ENCODE results near the gene CDC20B.
"Not testable (repeated sequence)": the region's sequence is repeated elsewhere in the genome, so short reads cannot be mapped to it uniquely, and the experiment has no call there.

Gene CDC20B

DNA sequence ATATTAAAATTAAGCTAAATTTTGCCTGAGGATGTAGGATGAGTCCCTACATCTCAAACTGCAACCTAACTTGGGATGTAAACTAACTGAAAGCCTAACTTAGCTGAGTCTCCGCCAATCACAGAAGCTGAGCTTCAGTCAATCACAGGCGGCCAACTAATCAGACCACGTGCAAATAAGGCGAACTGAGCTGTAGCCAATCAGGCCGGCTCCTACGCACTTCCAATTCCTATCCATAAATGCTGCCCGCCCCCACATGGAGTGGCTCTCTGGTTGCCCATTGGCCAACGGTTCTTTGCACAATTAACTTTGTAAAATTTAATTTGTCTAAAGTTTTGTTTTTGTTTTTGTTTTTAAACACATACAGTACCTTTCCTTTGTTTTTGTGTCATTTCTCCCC, 26.9 kb downstream of the CDC20B start:
- no peaks in the 10 kb centered on the region for H3K4me1 ChIP-seq (ENCODE audit: insufficient read depth, low read length)
- no peaks in the 10 kb centered on the region for H3K36me3 ChIP-seq (ENCODE audit: insufficient read depth, low read length)
- H3K9ac ChIP-seq (ENCODE audit: low read depth, low read length) = no peak overlapping the region
- no peaks in the 10 kb centered on the region for H3K9me3 ChIP-seq (ENCODE audit: control insufficient read depth, insufficient read depth, low read length)

DNA sequence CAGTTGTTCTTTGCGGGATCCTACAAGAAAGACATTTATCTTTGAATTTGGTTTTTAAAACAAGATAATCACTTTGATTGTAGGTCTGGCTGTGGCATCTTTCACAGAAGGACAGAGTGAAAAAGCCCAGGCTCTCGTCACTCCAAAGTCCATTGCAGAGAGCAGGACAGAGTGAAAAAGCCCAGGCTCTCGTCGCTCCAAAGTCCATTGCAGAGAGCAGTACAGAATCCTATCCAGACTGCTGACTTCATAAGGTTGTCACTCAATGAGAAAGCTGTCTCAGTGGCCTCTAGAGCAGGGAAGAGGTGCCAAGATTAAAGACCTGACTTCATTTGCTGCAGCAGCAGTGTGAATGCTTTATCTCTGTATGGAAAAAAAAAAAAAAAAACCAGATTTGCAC, 29.4 kb downstream of the CDC20B start:
- Histone ChIP-seq H3K4me1 (ENCODE audit: insufficient read depth, low read length) (no peaks in the 10 kb centered on the region), H3K9ac (ENCODE audit: low read depth, low read length) (no peak overlapping the region), H3K36me3 (ENCODE audit: insufficient read depth, low read length) (no peaks in the 10 kb centered on the region), H3K9me3 (ENCODE audit: control insufficient read depth, insufficient read depth, low read length) (no peaks in the 10 kb centered on the region)

DNA sequence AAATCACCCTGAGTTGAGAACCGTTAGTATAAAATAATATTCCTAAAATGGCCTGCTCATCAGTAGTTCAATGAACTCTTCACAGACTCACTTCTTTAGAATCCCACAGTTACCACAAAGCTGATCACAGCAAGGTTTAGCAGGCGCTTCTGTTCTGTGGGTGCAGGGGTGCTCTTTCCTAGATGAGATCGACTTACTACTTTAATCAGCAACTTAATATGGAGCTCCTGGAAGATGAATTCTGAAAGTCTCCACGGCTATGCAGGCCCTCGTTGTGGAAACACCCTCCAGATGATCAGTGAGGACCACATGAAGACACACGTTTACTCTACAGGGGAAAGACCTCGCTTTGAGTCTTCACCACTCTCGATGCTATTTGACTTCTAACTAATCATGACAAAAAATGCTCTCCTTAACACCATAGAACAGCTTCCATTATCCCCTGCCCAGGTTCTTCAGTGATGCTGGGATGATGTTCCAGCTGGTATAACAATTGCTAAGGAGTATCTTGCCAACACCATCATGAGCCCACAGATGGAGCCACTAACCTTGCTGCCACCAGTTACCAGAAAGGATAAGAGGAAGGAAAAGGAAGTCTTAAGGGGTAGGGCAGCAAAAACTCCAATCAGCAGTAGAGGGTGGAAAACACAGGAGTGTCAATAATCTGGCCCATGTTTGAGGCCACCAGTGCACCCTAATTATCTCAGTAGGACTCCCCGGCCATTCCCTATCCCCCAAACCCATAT, 30.9 kb downstream of the CDC20B start:
- Histone ChIP-seq H3K4me1 (ENCODE audit: insufficient read depth, low read length) (no peaks in the 10 kb centered on the region), H3K36me3 (ENCODE audit: insufficient read depth, low read length) (no peaks in the 10 kb centered on the region), H3K9me3 (ENCODE audit: control insufficient read depth, insufficient read depth, low read length) (no peaks in the 10 kb centered on the region), H3K9ac (ENCODE audit: low read depth, low read length) (no peak overlapping the region)

DNA sequence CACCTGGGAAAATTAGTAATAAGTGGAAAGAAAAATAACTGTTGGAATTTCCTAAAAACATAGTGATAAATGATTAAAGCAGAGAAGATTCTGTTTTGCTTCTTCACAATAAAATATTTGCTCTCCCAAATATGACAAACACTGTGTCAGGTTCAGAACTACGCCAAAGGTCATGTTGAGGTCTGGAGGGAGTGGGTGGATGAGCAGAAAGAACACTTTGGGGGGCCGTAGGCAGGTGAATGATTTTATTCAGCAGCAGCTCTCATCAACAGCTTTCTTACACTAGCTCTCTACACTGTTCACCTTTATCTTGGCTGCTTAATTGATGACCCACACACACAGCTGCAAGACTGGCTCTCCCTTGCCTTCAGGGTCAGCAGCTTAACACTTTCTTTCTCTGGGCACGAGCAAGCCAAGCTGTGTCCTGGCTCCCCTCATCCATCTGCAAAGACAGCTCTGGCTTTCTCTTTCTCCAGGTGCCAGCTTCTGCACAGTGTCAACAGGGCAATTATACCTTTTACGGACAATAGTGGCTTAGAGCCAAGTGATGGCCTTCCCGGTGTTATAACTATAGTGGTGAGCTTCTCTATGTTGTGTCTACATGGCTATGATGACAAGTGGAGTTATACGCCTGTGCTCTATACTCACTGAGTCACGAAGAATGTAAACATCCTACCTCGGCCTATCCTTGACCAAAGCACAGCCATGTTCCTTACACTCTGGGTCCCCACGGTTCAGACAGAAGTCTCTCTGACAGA, 31.9 kb downstream of the CDC20B start:
- H3K4me1 ChIP-seq (ENCODE audit: insufficient read depth, low read length) = no peaks in the 10 kb centered on the region
- no peak overlapping the region for H3K9ac ChIP-seq (ENCODE audit: low read depth, low read length)
- no peaks in the 10 kb centered on the region for H3K36me3 ChIP-seq (ENCODE audit: insufficient read depth, low read length)

DNA sequence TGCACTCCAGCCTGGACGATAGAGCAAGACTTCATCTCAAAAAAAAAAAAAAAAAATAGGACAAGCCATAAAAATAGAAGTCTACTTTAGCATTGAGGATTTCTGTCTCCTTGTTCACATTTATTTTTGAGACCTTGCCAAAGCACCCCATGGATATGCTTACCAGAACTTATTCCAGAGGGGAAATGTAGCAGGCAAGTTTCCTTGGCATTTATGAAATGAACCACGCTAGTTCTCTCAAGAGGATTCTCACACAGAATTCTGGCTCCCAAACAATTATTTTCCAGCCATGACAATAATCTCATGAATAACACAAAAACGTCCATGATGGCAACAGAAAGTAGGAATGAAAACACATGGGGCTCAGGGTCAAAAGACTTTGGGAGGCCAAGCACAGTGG, 36.5 kb downstream of the CDC20B start:
- no peaks in the 10 kb centered on the region for H3K36me3 ChIP-seq (ENCODE audit: insufficient read depth, low read length)
- H3K9me3 ChIP-seq (ENCODE audit: control insufficient read depth, insufficient read depth, low read length) = 0 out of 2 replicates have a peak, but pooled peaks cover 3% of the 10 kb centered on the region
- no peak overlapping the region for H3K9ac ChIP-seq (ENCODE audit: low read depth, low read length)
- H3K4me1 ChIP-seq (ENCODE audit: insufficient read depth, low read length) = no peaks in the 10 kb centered on the region

More for the DNA sequence above, 31.9 kb downstream of the CDC20B start:
- no peaks in the 10 kb centered on the region for H3K9me3 ChIP-seq (ENCODE audit: control insufficient read depth, insufficient read depth, low read length)

DNA sequence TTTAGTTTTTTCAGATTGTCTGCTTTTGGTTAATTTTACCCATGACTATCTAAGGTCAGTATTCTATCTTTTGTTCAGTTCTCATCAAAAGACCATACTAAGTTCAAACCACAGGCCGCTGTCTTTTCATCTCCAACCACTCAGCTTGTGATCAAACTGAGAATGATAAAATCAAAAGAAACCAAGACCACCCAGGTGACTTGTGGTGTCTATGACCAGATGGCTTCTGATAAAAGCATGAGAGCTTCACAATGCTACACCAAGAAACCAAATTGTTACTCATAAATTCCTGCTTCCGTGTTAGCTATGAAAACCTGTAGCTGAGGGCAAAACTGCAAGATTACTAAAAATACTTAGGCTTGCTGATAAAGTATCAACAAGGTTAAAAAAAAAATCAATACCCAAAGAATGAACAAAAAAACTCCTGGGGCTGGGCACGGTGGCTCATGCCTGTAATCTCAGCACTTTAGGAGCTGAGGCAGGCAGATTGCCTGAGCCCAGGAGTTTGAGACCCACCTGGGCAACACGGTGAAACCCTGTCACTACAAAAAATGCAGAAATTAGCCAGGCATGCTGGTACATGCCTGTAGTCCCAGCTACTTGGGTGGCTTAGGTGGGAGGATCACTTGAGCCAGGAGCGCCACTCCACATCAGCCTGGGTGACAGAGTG, 38.8 kb downstream of the CDC20B start:
- Histone ChIP-seq H3K9me3 (ENCODE audit: control insufficient read depth, insufficient read depth, low read length) (0 out of 2 replicates have a peak, but pooled peaks cover 3% of the 10 kb centered on the region), H3K4me1 (ENCODE audit: insufficient read depth, low read length) (no peaks in the 10 kb centered on the region), H3K36me3 (ENCODE audit: insufficient read depth, low read length) (no peaks in the 10 kb centered on the region), H3K9ac (ENCODE audit: low read depth, low read length) (no peak overlapping the region)

DNA sequence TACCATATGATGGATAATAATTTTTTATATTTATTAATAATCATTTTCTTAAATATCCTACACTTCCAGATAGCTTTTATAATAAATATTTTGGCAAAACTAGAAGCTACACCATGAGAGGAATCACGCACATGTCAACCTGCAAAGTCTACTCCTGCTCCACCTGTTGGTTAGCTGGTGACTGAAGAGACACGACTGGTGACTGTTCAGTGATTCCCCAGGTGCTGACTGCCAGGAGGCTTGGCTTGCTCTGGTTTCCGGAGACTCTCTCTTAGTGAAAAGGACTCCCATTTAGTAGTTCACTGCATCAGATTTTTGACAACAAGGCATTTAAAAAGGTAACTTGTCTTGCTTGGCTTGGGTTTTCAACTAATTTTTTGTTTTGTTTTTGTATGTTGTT, 49.6 kb downstream of the CDC20B start:
- Histone ChIP-seq H3K36me3 (ENCODE audit: insufficient read depth, low read length) (no peaks in the 10 kb centered on the region), H3K9me3 (ENCODE audit: control insufficient read depth, insufficient read depth, low read length) (no peaks in the 10 kb centered on the region), H3K9ac (ENCODE audit: low read depth, low read length) (no peak overlapping the region), H3K4me1 (ENCODE audit: insufficient read depth, low read length) (no peaks in the 10 kb centered on the region)

DNA sequence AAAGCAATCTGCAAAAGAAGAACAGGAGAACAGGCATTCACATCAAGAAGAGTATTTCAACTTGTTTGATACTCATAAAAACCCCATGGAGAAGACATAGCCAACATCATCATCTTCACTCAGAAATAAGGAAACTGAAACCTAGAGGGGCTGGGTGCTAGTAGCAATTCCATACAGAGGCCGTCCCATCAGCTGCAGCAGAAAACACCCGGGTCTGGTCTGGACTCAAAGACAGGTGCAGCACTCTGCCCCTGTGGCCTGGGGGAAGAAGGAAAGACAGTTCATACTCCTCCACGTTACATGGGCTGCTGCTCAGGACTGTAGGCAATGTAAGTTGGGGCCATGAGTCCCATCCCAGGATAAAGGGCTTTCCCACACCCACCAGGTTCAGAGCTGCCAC, 58.9 kb downstream of the CDC20B start:
- Histone ChIP-seq H3K36me3 (ENCODE audit: insufficient read depth, low read length) (no peaks in the 10 kb centered on the region), H3K9me3 (ENCODE audit: control insufficient read depth, insufficient read depth, low read length) (no peaks in the 10 kb centered on the region), H3K9ac (ENCODE audit: low read depth, low read length) (no peak overlapping the region), H3K4me1 (ENCODE audit: insufficient read depth, low read length) (peaks cover 6% of the 10 kb centered on the region)

DNA sequence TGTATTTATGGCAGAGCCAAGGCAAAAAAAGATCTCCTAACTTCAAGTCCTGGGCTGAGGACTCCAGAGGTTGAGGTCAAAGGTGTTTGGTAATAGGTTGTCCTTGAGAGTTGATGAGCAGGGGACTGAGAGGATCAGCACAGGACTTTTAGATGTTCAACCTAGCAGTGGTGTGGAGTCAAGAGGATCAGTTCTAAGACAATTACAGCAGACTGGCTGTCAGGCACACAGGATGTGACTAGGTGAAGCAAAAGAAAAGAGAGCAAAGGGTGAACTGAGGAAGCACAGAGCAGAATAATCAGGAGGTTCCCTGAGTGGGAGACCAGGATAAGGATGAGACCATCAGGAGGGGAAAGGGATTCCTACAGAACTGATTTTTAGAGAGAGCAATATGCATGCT, 59.6 kb downstream of the CDC20B start:
- Histone ChIP-seq H3K9ac (ENCODE audit: low read depth, low read length) (no peak overlapping the region), H3K36me3 (ENCODE audit: insufficient read depth, low read length) (no peaks in the 10 kb centered on the region), H3K9me3 (ENCODE audit: control insufficient read depth, insufficient read depth, low read length) (no peaks in the 10 kb centered on the region), H3K4me1 (ENCODE audit: insufficient read depth, low read length) (peaks cover 6% of the 10 kb centered on the region)

DNA sequence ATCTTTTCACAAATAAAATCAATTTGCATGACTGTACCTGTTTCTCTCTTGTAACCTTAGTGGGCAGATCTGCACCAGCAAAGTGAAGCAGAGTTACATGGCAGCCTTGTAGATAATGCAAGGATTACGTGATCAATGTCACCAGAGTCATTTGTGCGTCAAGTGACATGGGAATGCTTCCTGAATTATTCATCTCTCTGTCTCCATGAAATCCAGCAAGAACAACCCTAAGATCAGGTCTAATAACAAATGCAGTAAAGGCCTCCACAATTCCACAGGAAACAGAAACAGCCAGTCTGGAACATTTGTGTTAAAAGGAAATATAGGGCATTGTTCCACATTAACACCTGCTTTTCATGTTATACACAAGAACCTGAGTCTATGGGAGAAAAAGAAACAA, 62.8 kb downstream of the CDC20B start:
- H3K36me3 ChIP-seq (ENCODE audit: insufficient read depth, low read length) = no peaks in the 10 kb centered on the region
- H3K4me1 ChIP-seq (ENCODE audit: insufficient read depth, low read length) = peaks cover 6% of the 10 kb centered on the region
- no peaks in the 10 kb centered on the region for H3K9me3 ChIP-seq (ENCODE audit: control insufficient read depth, insufficient read depth, low read length)
- H3K9ac ChIP-seq (ENCODE audit: low read depth, low read length) = no peak overlapping the region

DNA sequence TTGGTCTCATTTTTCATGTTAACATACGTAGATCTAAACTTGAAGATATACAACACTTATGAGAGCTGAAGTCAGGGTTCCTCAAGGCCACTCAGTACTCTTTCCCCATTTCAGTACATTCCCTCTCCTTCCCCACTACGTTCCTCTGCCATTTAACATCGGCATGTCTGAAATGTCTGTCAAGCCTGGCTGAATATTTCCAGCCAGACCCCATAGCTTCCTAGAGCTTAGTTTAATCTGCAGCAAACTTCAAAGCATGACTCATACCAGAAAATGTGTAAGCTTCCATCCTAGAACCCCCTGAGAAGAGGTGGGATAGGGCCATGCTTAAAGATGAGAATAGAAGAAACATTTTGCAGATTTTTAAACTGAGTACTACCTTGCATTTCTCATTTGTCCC, 64.3 kb downstream of the CDC20B start:
- Histone ChIP-seq H3K9ac (ENCODE audit: low read depth, low read length) (no peak overlapping the region), H3K9me3 (ENCODE audit: control insufficient read depth, insufficient read depth, low read length) (no peaks in the 10 kb centered on the region), H3K36me3 (ENCODE audit: insufficient read depth, low read length) (no peaks in the 10 kb centered on the region), H3K4me1 (ENCODE audit: insufficient read depth, low read length) (peaks cover 9% of the 10 kb centered on the region)

DNA sequence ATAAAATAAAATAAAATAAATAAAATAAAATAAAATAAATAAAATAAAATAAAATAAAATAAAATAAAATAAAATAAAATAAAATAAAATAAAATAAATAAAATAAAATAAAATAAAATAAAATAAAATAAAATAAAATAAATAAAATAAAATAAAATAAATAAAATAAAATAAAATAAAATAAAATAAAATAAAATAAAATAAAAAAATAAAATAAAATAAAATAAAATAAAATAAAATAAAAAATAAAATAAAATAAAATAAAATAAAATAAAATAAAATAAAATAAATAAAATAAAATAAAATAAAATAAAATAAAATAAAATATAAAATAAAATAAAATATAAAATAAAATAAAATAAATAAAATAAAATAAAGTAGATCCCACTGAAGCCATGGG, 67.0 kb downstream of the CDC20B start:
- H3K4me1 ChIP-seq (ENCODE audit: insufficient read depth, low read length); H3K9ac ChIP-seq (ENCODE audit: low read depth, low read length); H3K9me3 ChIP-seq (ENCODE audit: control insufficient read depth, insufficient read depth, low read length); H3K36me3 ChIP-seq (ENCODE audit: insufficient read depth, low read length): not testable (repeated sequence)

DNA sequence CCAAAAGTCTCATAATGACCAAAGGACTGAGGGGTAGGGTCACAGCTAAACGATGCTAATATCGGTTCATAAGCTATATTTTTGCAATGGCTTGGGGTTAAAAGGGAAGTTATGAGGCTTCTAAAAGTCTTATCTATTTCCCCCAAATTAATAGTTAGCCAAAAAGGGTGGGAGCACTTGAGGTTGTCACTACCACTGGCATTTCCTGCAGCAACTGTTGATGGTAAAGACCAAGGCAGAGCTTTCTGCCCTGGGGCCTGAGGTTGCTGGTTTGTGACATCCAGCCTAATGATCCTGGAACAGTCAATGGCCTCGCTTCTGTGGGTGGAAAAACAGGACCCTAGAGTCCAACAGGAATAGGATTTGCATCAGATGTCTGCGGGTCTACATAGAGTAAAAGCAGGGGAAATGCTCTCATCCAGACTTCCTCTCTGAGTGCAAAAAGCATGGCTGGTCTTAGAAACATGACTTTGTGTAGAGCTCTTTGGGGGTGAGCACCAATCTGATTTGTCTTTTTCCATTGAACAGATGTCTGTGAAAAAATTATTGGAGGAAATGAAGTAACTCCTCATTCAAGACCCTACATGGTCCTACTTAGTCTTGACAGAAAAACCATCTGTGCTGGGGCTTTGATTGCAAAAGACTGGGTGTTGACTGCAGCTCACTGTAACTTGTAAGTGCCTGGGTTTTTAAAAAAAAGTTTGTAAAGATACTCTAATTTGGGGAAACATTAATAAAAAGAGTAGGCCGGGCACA, 67.9 kb downstream of the CDC20B start:
- H3K9me3 ChIP-seq (ENCODE audit: control insufficient read depth, insufficient read depth, low read length) = no peaks in the 10 kb centered on the region
- H3K36me3 ChIP-seq (ENCODE audit: insufficient read depth, low read length) = no peaks in the 10 kb centered on the region
- H3K4me1 ChIP-seq (ENCODE audit: insufficient read depth, low read length) = peaks cover 7% of the 10 kb centered on the region
- no peak overlapping the region for H3K9ac ChIP-seq (ENCODE audit: low read depth, low read length)

DNA sequence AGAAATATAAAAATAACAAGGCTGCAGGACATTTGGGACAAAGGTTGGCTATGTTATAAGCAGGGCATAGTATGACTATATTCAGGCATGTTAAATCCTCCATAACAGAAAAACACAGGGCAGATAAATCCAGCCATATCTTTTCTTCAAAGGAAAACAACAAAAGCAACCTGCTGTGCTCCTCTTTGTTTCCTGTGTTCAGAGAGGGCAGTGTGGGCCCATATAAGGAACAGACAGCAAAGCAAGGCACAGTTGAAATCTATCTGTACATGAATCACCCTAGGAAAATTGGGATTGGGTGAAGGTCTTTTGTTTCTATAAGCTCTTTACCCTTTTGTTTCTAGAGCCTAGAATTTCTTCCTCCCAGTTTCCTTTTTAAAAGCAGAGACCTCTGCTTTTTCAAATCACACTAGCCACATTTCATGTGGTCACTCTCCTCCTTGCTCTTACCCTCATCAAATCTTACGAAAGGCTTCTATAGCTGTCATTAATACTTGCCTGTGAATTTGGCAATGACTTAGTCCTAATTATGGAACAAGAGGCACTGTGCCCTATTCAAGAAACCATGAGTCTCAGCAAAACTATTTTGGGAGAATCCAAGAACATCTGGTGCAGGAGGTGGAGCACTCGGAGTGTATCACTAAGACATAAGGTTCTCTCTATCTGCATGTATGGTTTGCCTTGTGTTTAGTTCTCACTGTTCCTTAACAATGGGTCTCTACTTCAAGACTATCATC, 68.8 kb downstream of the CDC20B start:
- Histone ChIP-seq H3K9me3 (ENCODE audit: control insufficient read depth, insufficient read depth, low read length) (no peaks in the 10 kb centered on the region), H3K9ac (ENCODE audit: low read depth, low read length) (no peak overlapping the region), H3K36me3 (ENCODE audit: insufficient read depth, low read length) (no peaks in the 10 kb centered on the region), H3K4me1 (ENCODE audit: insufficient read depth, low read length) (0 out of 2 replicates have a peak, but pooled peaks cover 3% of the 10 kb centered on the region)
